HG02970 (cell line): ENCODE data around the gene KAZN.

Source experiments
- ATAC-seq: cut with Tn5 transposase; IDR thresholded peaks from one replicate; pipeline ENCODE4 v1.9.1; 2021; ENCODE audit warnings: mild to moderate bottlenecking, moderate library complexity, moderate number of reproducible peaks; ENCODE audit not compliant: unreplicated experiment, low FRiP score

The KAZN gene

GRCh38 chr1:15008783-15009729, 410.6 kb downstream of the KAZN start:
- no peak for ATAC-seq

GRCh38 chr1:15011160-15011559, 412.7 kb downstream of the KAZN start:
- no peak for ATAC-seq

- ATAC-seq, result no peak
Observed at GRCh38 chr1:15011661-15012060, 413.2 kb downstream of the KAZN start.

- no peak for ATAC-seq
Observed at GRCh38 chr1:15012822-15013221, 414.3 kb downstream of the KAZN start.

GRCh38 chr1:15013767-15014166, 415.3 kb downstream of the KAZN start:
- no peak for ATAC-seq

- no peak for ATAC-seq
Observed at GRCh38 chr1:15014516-15014915, 416.0 kb downstream of the KAZN start.

- no peak for ATAC-seq
Observed at GRCh38 chr1:15016001-15016400, 417.5 kb downstream of the KAZN start.

GRCh38 chr1:15016526-15016925, 418.0 kb downstream of the KAZN start:
- ATAC-seq, result no peak

- ATAC-seq, result no peak
Observed at GRCh38 chr1:15017120-15017519, 418.6 kb downstream of the KAZN start.

- ATAC-seq, result no peak
Observed at GRCh38 chr1:15018767-15019166, 420.3 kb downstream of the KAZN start.

GRCh38 chr1:15020943-15021745, 422.7 kb downstream of the KAZN start:
- ATAC-seq, result no peak

- ATAC-seq, result no peak
Observed at GRCh38 chr1:15022048-15022447, 423.6 kb downstream of the KAZN start.

GRCh38 chr1:15023205-15023604, 424.7 kb downstream of the KAZN start:
- ATAC-seq, result no peak

GRCh38 chr1:15023976-15024375, 425.5 kb downstream of the KAZN start:
- ATAC-seq, result no peak

GRCh38 chr1:15026117-15026489, 427.6 kb downstream of the KAZN start:
- no peak for ATAC-seq

- ATAC-seq, result no peak
Observed at GRCh38 chr1:15027515-15027986, 429.1 kb downstream of the KAZN start.

- ATAC-seq, result no peak
Observed at GRCh38 chr1:15028102-15028501, 429.6 kb downstream of the KAZN start.

GRCh38 chr1:15028616-15029015, 430.1 kb downstream of the KAZN start:
- ATAC-seq, result no peak

GRCh38 chr1:15029036-15029435, 430.6 kb downstream of the KAZN start:
- ATAC-seq, result no peak

GRCh38 chr1:15029786-15030185, 431.3 kb downstream of the KAZN start:
- ATAC-seq, result no peak

GRCh38 chr1:15031251-15031933, 432.9 kb downstream of the KAZN start:
- ATAC-seq, result no peak
